CD4-positive, CD25-positive, alpha-beta regulatory T cell (primary cell): Measurements from ENCODE around the gene NUP153. TPM values are rescaled to one million over a fixed set of nuclear protein-coding genes. Genes with fewer than 3 reads are reported as not detected.

Experiments
- ATAC-seq, 2 donors: fragments of 150-1000 bp; cut with Tn5 transposase; one replicate each; pipeline ENCODE4 v1.10.0; 2021; ENCODE audit warnings: low read depth in 2 of 2, moderate number of reproducible peaks in 2 of 2, moderate library complexity in 1 of 2
- DNase-seq, 3 donors: peaks; one replicate each; pipeline versions ENCODE4 v3.0.0 to v3.0.0-alpha.2; 2012 to 2022; ENCODE audit warnings: mixed read lengths in 1 of 3
- H3K27ac ChIP-seq: one replicate; pipeline ENCODE4 v1.7.0; 2013; ENCODE audit warnings: mild to moderate bottlenecking, low read length; ENCODE audit not compliant: insufficient read depth, poor library complexity, severe bottlenecking
- H3K27me3 ChIP-seq: one replicate; pipeline ENCODE4 v1.7.0; 2013; ENCODE audit warnings: low read length; ENCODE audit not compliant: control insufficient read depth, insufficient read depth
- H3K36me3 ChIP-seq: one replicate; pipeline ENCODE4 v1.7.0; 2013; ENCODE audit warnings: mild to moderate bottlenecking, low read length, moderate library complexity; ENCODE audit not compliant: control insufficient read depth, insufficient read depth
- H3K4me1 ChIP-seq: 2 replicates; pipeline ENCODE4 v1.7.0; 2013; ENCODE audit warnings: mild to moderate bottlenecking, low read length; ENCODE audit not compliant: insufficient read depth, control insufficient read depth, poor library complexity, severe bottlenecking
- H3K4me3 ChIP-seq: one replicate; pipeline ENCODE4 v1.7.0; 2013; ENCODE audit warnings: low read depth, mild to moderate bottlenecking, low read length, moderate library complexity
- H3K9me3 ChIP-seq, 2 experiments: 1 replicate in 1 of 2; 2 replicates in 1 of 2; pipeline ENCODE4 v1.7.0; 2013; ENCODE audit warnings: low read length in 2 of 2, mild to moderate bottlenecking in 1 of 2, moderate library complexity in 1 of 2; ENCODE audit not compliant: control insufficient read depth in 2 of 2
- H3K27ac Mint-ChIP-seq, 3 donors: one replicate each; pipeline ENCODE4 v1.8.0; 2020 to 2022; ENCODE audit warnings: mild to moderate bottlenecking in 3 of 3, mixed read lengths in 3 of 3, moderate library complexity in 2 of 3
- H3K27me3 Mint-ChIP-seq: one replicate; pipeline ENCODE4 v1.8.0; 2022; ENCODE audit warnings: mild to moderate bottlenecking, mixed read lengths
- H3K36me3 Mint-ChIP-seq: one replicate; pipeline ENCODE4 v1.8.0; 2020; ENCODE audit warnings: mixed read lengths
- H3K4me1 Mint-ChIP-seq, 4 donors: one replicate each; pipeline ENCODE4 v1.8.0; 2020 to 2022; ENCODE audit warnings: mixed read lengths in 4 of 4, mild to moderate bottlenecking in 1 of 4
- H3K4me3 Mint-ChIP-seq, 4 donors: one replicate each; pipeline ENCODE4 v1.8.0; 2020 to 2022; ENCODE audit warnings: mild to moderate bottlenecking in 4 of 4, mixed read lengths in 4 of 4, moderate library complexity in 3 of 4
- H3K9me3 Mint-ChIP-seq, 7 donors: one replicate each; pipeline ENCODE4 v1.8.0; 2020 to 2022; ENCODE audit warnings: mixed read lengths in 7 of 7, mild to moderate bottlenecking in 3 of 7, moderate library complexity in 2 of 7
- polyA plus RNA-seq, 4 donors: library from polyadenylated mRNA; unstranded; fragments of 300-500 nt; fragmentation: Illumina TruSeq; gene quantifications; one replicate each; pipeline ENCODE4 v1.2.3, GENCODE V29; 2021
- total RNA-seq: library from RNA; stranded (reverse); gene quantifications from one replicate; pipeline ENCODE4 v1.2.3, GENCODE V29; 2022

NUP153 gene
- total and polyA plus RNA-seq, 5 donors from 2014 or later, result 4.2 to 64.5 (median 4.5) TPM

GRCh38 chr6:17633465-17634188 lies 73.1 kb downstream of the NUP153 start:
- Mint-ChIP-seq H3K9me3 (peaks cover 0 to 2% (median 0%) of the 10 kb centered on the region in 7 donors), H3K27me3 (no peaks in the 10 kb centered on the region), H3K36me3 (peaks cover 45% of the 10 kb centered on the region), H3K4me3 (peak overlapping the region in 2 of 4 donors; percentile 14 to 52), H3K4me1 (peaks cover 23 to 62% (median 50%) of the 10 kb centered on the region in 4 donors), H3K27ac (peak overlapping the region; percentile 23 to 95 (median 70))
- H3K36me3 ChIP-seq, result peaks cover 61% of the 10 kb centered on the region
- H3K4me1 ChIP-seq, result peaks cover 15% of the 10 kb centered on the region
- H3K27ac ChIP-seq, result peak overlapping the region; percentile 27
- no peaks in the 10 kb centered on the region for H3K9me3 ChIP-seq
- H3K27me3 ChIP-seq, result no peaks in the 10 kb centered on the region
- peak; percentile 34 for ATAC-seq
- peak overlapping the region; percentile 33 for H3K4me3 ChIP-seq
- peak in 1 of 3 donors; percentile 51 for DNase-seq

GRCh38 chr6:17632934-17633333 lies 73.8 kb downstream of the NUP153 start:
- Histone ChIP-seq H3K9me3 (no peaks in the 10 kb centered on the region), H3K36me3 (peaks cover 59% of the 10 kb centered on the region), H3K27ac (no peak overlapping the region), H3K4me3 (no peak overlapping the region), H3K27me3 (no peaks in the 10 kb centered on the region), H3K4me1 (peaks cover 15% of the 10 kb centered on the region)
- peak overlapping the region in 1 of 4 donors; percentile 47 for H3K4me3 Mint-ChIP-seq
- peak overlapping the region; percentile 23 to 95 (median 60) for H3K27ac Mint-ChIP-seq
- DNase-seq (no peak), ATAC-seq (no peak)
- no peaks in the 10 kb centered on the region for H3K27me3 Mint-ChIP-seq
- peaks cover 0 to 2% (median 0%) of the 10 kb centered on the region in 7 donors for H3K9me3 Mint-ChIP-seq
- peaks cover 23 to 62% (median 47%) of the 10 kb centered on the region in 4 donors for H3K4me1 Mint-ChIP-seq
- peaks cover 42% of the 10 kb centered on the region for H3K36me3 Mint-ChIP-seq

GRCh38 chr6:17630511-17631073 lies 76.1 kb downstream of the NUP153 start:
- H3K27me3 ChIP-seq, result no peaks in the 10 kb centered on the region
- H3K36me3 ChIP-seq, result peaks cover 61% of the 10 kb centered on the region
- Mint-ChIP-seq H3K4me3 (no peak overlapping the region), H3K27ac (peak overlapping the region in 2 of 3 donors; percentile 62 to 81), H3K4me1 (peaks cover 29 to 52% (median 40%) of the 10 kb centered on the region in 4 donors), H3K9me3 (peaks cover 0 to 2% (median 0%) of the 10 kb centered on the region in 7 donors), H3K27me3 (no peaks in the 10 kb centered on the region), H3K36me3 (peaks cover 32% of the 10 kb centered on the region)
- DNase-seq (no peak), ATAC-seq (no peak)
- peaks cover 15% of the 10 kb centered on the region for H3K4me1 ChIP-seq
- H3K27ac ChIP-seq, result no peak overlapping the region
- H3K9me3 ChIP-seq, result no peaks in the 10 kb centered on the region
- H3K4me3 ChIP-seq, result no peak overlapping the region

GRCh38 chr6:17629824-17630510 lies 76.8 kb downstream of the NUP153 start:
- DNase-seq, result no peak
- H3K36me3 ChIP-seq, result peaks cover 61% of the 10 kb centered on the region

GRCh38 chr6:17628873-17629272 lies 77.9 kb downstream of the NUP153 start:
- Mint-ChIP-seq H3K4me3 (no peak overlapping the region), H3K27me3 (no peaks in the 10 kb centered on the region), H3K9me3 (peaks cover 0 to 2% (median 0%) of the 10 kb centered on the region in 7 donors), H3K27ac (peak overlapping the region in 2 of 3 donors; percentile 3 to 59), H3K36me3 (peaks cover 34% of the 10 kb centered on the region), H3K4me1 (peaks cover 29 to 51% (median 34%) of the 10 kb centered on the region in 4 donors)
- H3K4me1 ChIP-seq, result peaks cover 7% of the 10 kb centered on the region
- ATAC-seq (no peak), DNase-seq (no peak)
- no peak overlapping the region for H3K4me3 ChIP-seq
- H3K27me3 ChIP-seq, result no peaks in the 10 kb centered on the region
- no peaks in the 10 kb centered on the region for H3K9me3 ChIP-seq
- H3K36me3 ChIP-seq, result peaks cover 72% of the 10 kb centered on the region
- no peak overlapping the region for H3K27ac ChIP-seq

More at GRCh38 chr6:17629824-17630510, 76.8 kb downstream of the NUP153 start:
- Mint-ChIP-seq H3K4me1 (peaks cover 29 to 49% (median 38%) of the 10 kb centered on the region in 4 donors), H3K27me3 (no peaks in the 10 kb centered on the region), H3K27ac (peak overlapping the region; percentile 3 to 59 (median 50)), H3K9me3 (peaks cover 0 to 2% (median 0%) of the 10 kb centered on the region in 7 donors), H3K4me3 (no peak overlapping the region), H3K36me3 (peaks cover 31% of the 10 kb centered on the region)
- peaks cover 15% of the 10 kb centered on the region for H3K4me1 ChIP-seq
- no peak overlapping the region for H3K27ac ChIP-seq
- H3K27me3 ChIP-seq, result no peaks in the 10 kb centered on the region
- no peak for ATAC-seq
- H3K4me3 ChIP-seq, result no peak overlapping the region
- no peaks in the 10 kb centered on the region for H3K9me3 ChIP-seq

GRCh38 chr6:17624396-17624795 lies 82.3 kb downstream of the NUP153 start:
- H3K4me3 Mint-ChIP-seq, result no peak overlapping the region
- Histone ChIP-seq H3K27ac (no peak overlapping the region), H3K4me1 (no peaks in the 10 kb centered on the region), H3K4me3 (no peak overlapping the region), H3K27me3 (no peaks in the 10 kb centered on the region), H3K36me3 (peaks cover 75% of the 10 kb centered on the region), H3K9me3 (no peaks in the 10 kb centered on the region)
- no peaks in the 10 kb centered on the region for H3K27me3 Mint-ChIP-seq
- no peaks in the 10 kb centered on the region for H3K9me3 Mint-ChIP-seq
- H3K36me3 Mint-ChIP-seq, result peaks cover 35% of the 10 kb centered on the region
- H3K4me1 Mint-ChIP-seq, result peaks cover 23 to 41% (median 24%) of the 10 kb centered on the region in 4 donors
- DNase-seq (no peak), ATAC-seq (no peak)
- peak overlapping the region in 1 of 3 donors; percentile 10 for H3K27ac Mint-ChIP-seq

GRCh38 chr6:17622144-17622543 lies 84.6 kb downstream of the NUP153 start:
- Mint-ChIP-seq H3K4me1 (peaks cover 19 to 31% (median 25%) of the 10 kb centered on the region in 4 donors), H3K36me3 (peaks cover 35% of the 10 kb centered on the region), H3K9me3 (no peaks in the 10 kb centered on the region), H3K27me3 (no peaks in the 10 kb centered on the region), H3K27ac (peak overlapping the region in 1 of 3 donors; percentile 79), H3K4me3 (no peak overlapping the region)
- no peaks in the 10 kb centered on the region for H3K4me1 ChIP-seq
- no peak overlapping the region for H3K27ac ChIP-seq
- H3K36me3 ChIP-seq, result peaks cover 75% of the 10 kb centered on the region
- H3K9me3 ChIP-seq, result no peaks in the 10 kb centered on the region
- DNase-seq (no peak), ATAC-seq (no peak)
- no peak overlapping the region for H3K4me3 ChIP-seq
- no peaks in the 10 kb centered on the region for H3K27me3 ChIP-seq
